ENCODE measurements around the gene SNAP29.
A peak's percentile ranks its signal among the peaks of the same experiment; 100 is the strongest.
"Not testable (repeated sequence)": the region's sequence is repeated elsewhere in the genome, so short reads cannot be mapped to it uniquely, and the experiment has no call there.

The SNAP29 gene

GRCh38 chr22:20901093-20902033, 42.6 kb downstream of the SNAP29 start:
- DNase-seq (ENCODE audit: low read depth) = not testable (repeated sequence)

GRCh38 chr22:20903093-20903492, 44.3 kb downstream of the SNAP29 start:
- DNase-seq (ENCODE audit: low read depth) = no peak

GRCh38 chr22:20904008-20904979, 45.5 kb downstream of the SNAP29 start:
- DNase-seq (ENCODE audit: low read depth) = peak; percentile 88

- DNase-seq (ENCODE audit: low read depth) = no peak
Measured at GRCh38 chr22:20904980-20905355, 46.2 kb downstream of the SNAP29 start.

GRCh38 chr22:20905415-20906386, 46.9 kb downstream of the SNAP29 start:
- no peak for DNase-seq (ENCODE audit: low read depth)

- no peak for DNase-seq (ENCODE audit: low read depth)
Measured at GRCh38 chr22:20906387-20906767, 47.6 kb downstream of the SNAP29 start.

GRCh38 chr22:20908717-20909116, 49.9 kb downstream of the SNAP29 start:
- not testable (repeated sequence) for DNase-seq (ENCODE audit: low read depth)

- no peak for DNase-seq (ENCODE audit: low read depth)
Measured at GRCh38 chr22:20909543-20910303, 50.9 kb downstream of the SNAP29 start.

GRCh38 chr22:20912494-20912893, 53.7 kb downstream of the SNAP29 start:
- DNase-seq (ENCODE audit: low read depth) = no peak

- peak; percentile 98 for DNase-seq (ENCODE audit: low read depth)
Measured at GRCh38 chr22:20916916-20917810, 58.4 kb downstream of the SNAP29 start, which contains the start of gene CRKL. Gene CRKL (plus strand): TSS chr22:20917407. CDS start chr22:20917935, 528 bp downstream.

GRCh38 chr22:20918663-20919218, 59.9 kb downstream of the SNAP29 start:
- DNase-seq (ENCODE audit: low read depth) = peak; percentile 33

GRCh38 chr22:20919718-20920117, 60.9 kb downstream of the SNAP29 start:
- DNase-seq (ENCODE audit: low read depth) = no peak

GRCh38 chr22:20920881-20921203, 62.0 kb downstream of the SNAP29 start:
- no peak for DNase-seq (ENCODE audit: low read depth)

GRCh38 chr22:20922141-20922751, 63.4 kb downstream of the SNAP29 start:
- DNase-seq (ENCODE audit: low read depth) = peak; percentile 62

- DNase-seq (ENCODE audit: low read depth) = no peak
Measured at GRCh38 chr22:20926243-20926642, 67.4 kb downstream of the SNAP29 start.

GRCh38 chr22:20927940-20928572, 69.2 kb downstream of the SNAP29 start:
- no peak for DNase-seq (ENCODE audit: low read depth)

- DNase-seq (ENCODE audit: low read depth) = no peak
Measured at GRCh38 chr22:20928573-20928967, 69.8 kb downstream of the SNAP29 start.

GRCh38 chr22:20930004-20930403, 71.2 kb downstream of the SNAP29 start:
- DNase-seq (ENCODE audit: low read depth) = no peak
